SHP77 (cell line): ENCODE results near the gene ETV6.
A peak's percentile ranks its signal among the peaks of the same experiment; 100 is the strongest.

Source experiments
- DNase-seq, 2 experiments: peaks; one replicate each; lab custom pipeline; 2025; lab: John Stamatoyannopoulos, UW

Gene ETV6

GRCh38 chr12:11776316-11776715, 126.8 kb downstream of the ETV6 start:
- no peak for DNase-seq

- DNase-seq: no peak
Measured at GRCh38 chr12:11777451-11777850, 128.0 kb downstream of the ETV6 start.

GRCh38 chr12:11777962-11778361, 128.5 kb downstream of the ETV6 start:
- no peak for DNase-seq

GRCh38 chr12:11778713-11779685, 129.5 kb downstream of the ETV6 start:
- no peak for DNase-seq

GRCh38 chr12:11780521-11781101, 131.1 kb downstream of the ETV6 start:
- DNase-seq: no peak

- no peak for DNase-seq
Measured at GRCh38 chr12:11782914-11783420, 133.5 kb downstream of the ETV6 start.

GRCh38 chr12:11785712-11786111, 136.2 kb downstream of the ETV6 start:
- DNase-seq: no peak

- no peak for DNase-seq
Measured at GRCh38 chr12:11786638-11787365, 137.3 kb downstream of the ETV6 start.

GRCh38 chr12:11787437-11787836, 138.0 kb downstream of the ETV6 start:
- DNase-seq: no peak

GRCh38 chr12:11787933-11788849, 138.7 kb downstream of the ETV6 start:
- DNase-seq: no peak

GRCh38 chr12:11793921-11794710, 144.6 kb downstream of the ETV6 start:
- no peak for DNase-seq

GRCh38 chr12:11794751-11795150, 145.3 kb downstream of the ETV6 start:
- no peak for DNase-seq

- no peak for DNase-seq
Measured at GRCh38 chr12:11795192-11795912, 145.9 kb downstream of the ETV6 start.

- peak in 1 of 2 experiments; percentile 14 for DNase-seq
Measured at GRCh38 chr12:11795913-11796459, 146.5 kb downstream of the ETV6 start.

GRCh38 chr12:11797317-11797913, 147.9 kb downstream of the ETV6 start:
- no peak for DNase-seq

GRCh38 chr12:11798006-11798708, 148.7 kb downstream of the ETV6 start:
- no peak for DNase-seq

GRCh38 chr12:11798856-11799501, 149.5 kb downstream of the ETV6 start:
- DNase-seq: no peak

- DNase-seq: no peak
Measured at GRCh38 chr12:11799502-11799873, 150.0 kb downstream of the ETV6 start.
